HG03139 (cell line): ENCODE measurements around the gene ENG.
A peak's percentile ranks its signal among the peaks of the same experiment; 100 is the strongest.
"Not testable (repeated sequence)": the region's sequence is repeated elsewhere in the genome, so short reads cannot be mapped to it uniquely, and the experiment has no call there.

Experiments
- ATAC-seq: cut with Tn5 transposase; IDR thresholded peaks from one replicate; pipeline ENCODE4 v1.9.1; 2021; ENCODE audit not compliant: unreplicated experiment

The ENG gene

GRCh38 chr9:127796225-127796813 lies 58.1 kb downstream of the ENG start:
- ATAC-seq: no peak

- ATAC-seq: no peak
Measured at GRCh38 chr9:127794001-127794791, 60.3 kb downstream of the ENG start.

- ATAC-seq: no peak
Measured at GRCh38 chr9:127793093-127793708, 61.3 kb downstream of the ENG start.

- no peak for ATAC-seq
Measured at GRCh38 chr9:127792417-127793031, 61.9 kb downstream of the ENG start.

GRCh38 chr9:127791085-127791484 lies 63.4 kb downstream of the ENG start:
- no peak for ATAC-seq

- no peak for ATAC-seq
Measured at GRCh38 chr9:127790094-127790855, 64.2 kb downstream of the ENG start.

GRCh38 chr9:127789179-127789578 lies 65.3 kb downstream of the ENG start:
- ATAC-seq: no peak

GRCh38 chr9:127788337-127789011 lies 66.0 kb downstream of the ENG start:
- no peak for ATAC-seq

- no peak for ATAC-seq
Measured at GRCh38 chr9:127786773-127787104, 67.7 kb downstream of the ENG start.

- ATAC-seq: peak; percentile 42
Measured at GRCh38 chr9:127785933-127786772, 68.3 kb downstream of the ENG start, which contains the start of gene CDK9. TSS of gene CDK9 (plus strand) at chr9:127786034. CDS start at chr9:127786149, 115 bp downstream.

- ATAC-seq: peak; percentile 41
Measured at GRCh38 chr9:127785023-127785932, 69.2 kb downstream of the ENG start.

- no peak for ATAC-seq
Measured at GRCh38 chr9:127783111-127784008, 71.1 kb downstream of the ENG start.

- ATAC-seq: no peak
Measured at GRCh38 chr9:127781806-127782205, 72.7 kb downstream of the ENG start.

- not testable (repeated sequence) for ATAC-seq
Measured at GRCh38 chr9:127780909-127781308, 73.5 kb downstream of the ENG start.

- no peak for ATAC-seq
Measured at GRCh38 chr9:127780126-127780885, 74.2 kb downstream of the ENG start.

GRCh38 chr9:127779136-127779981 lies 75.1 kb downstream of the ENG start:
- no peak for ATAC-seq
